MM.1S (cell line): ENCODE data around the gene TMTC2.

Experiments used
- DNase-seq: peaks from one replicate; pipeline ENCODE4 v3.0.0-alpha.2; 2015
- H2AFZ ChIP-seq: fragments of 300-600 bp; sonication (generic); 2 replicates; pipeline ENCODE4 v1.6.0; 2016; ENCODE audit warnings: antibody characterized with exemption, low read length
- H3F3A ChIP-seq: fragments of 300-600 bp; sonication (generic); 2 replicates; pipeline ENCODE4 v1.6.1; 2016; ENCODE audit warnings: mild to moderate bottlenecking, antibody characterized with exemption, low read length, moderate library complexity, mixed read lengths; ENCODE audit not compliant: insufficient read depth
- H3K27ac ChIP-seq: fragments of 300-600 bp; sonication (generic); 2 replicates; pipeline ENCODE4 v1.5.1; 2016; ENCODE audit warnings: mild to moderate bottlenecking, low read length
- H3K27me3 ChIP-seq: fragments of 300-600 bp; sonication (generic); replicated peaks from 2 replicates; pipeline ENCODE4 v1.6.0; 2016; ENCODE audit warnings: low read length; ENCODE audit not compliant: insufficient read depth
- H3K36me3 ChIP-seq: fragments of 300-600 bp; sonication (generic); replicated peaks from 2 replicates; pipeline ENCODE4 v1.6.1; 2016; ENCODE audit warnings: mild to moderate bottlenecking, low read length, mixed read lengths; ENCODE audit not compliant: insufficient read depth
- H3K4me1 ChIP-seq: fragments of 300-600 bp; sonication (generic); 2 replicates; pipeline ENCODE4 v1.6.1; 2016; ENCODE audit warnings: low read length, mixed read lengths
- H3K4me2 ChIP-seq: fragments of 300-600 bp; sonication (generic); 2 replicates; pipeline ENCODE4 v1.6.0; 2016; ENCODE audit warnings: low read depth, low read length
- H3K4me3 ChIP-seq: fragments of 300-600 bp; sonication (generic); 2 replicates; pipeline ENCODE4 v1.5.1; 2016; ENCODE audit warnings: low read length, mixed read lengths
- H3K79me2 ChIP-seq: fragments of 300-600 bp; sonication (generic); 2 replicates; pipeline ENCODE4 v1.6.1; 2016; ENCODE audit warnings: mixed run types, low read length, mixed read lengths
- H3K9ac ChIP-seq: fragments of 300-600 bp; sonication (generic); 2 replicates; pipeline ENCODE4 v1.6.1; 2016; ENCODE audit warnings: low read length, mixed read lengths
- H3K9me2 ChIP-seq: fragments of 300-600 bp; sonication (generic); replicated peaks from 2 replicates; pipeline ENCODE4 v1.6.1; 2016; ENCODE audit warnings: mild to moderate bottlenecking, low read length, mixed read lengths; ENCODE audit not compliant: insufficient read depth
- H3K9me3 ChIP-seq: fragments of 300-600 bp; sonication (generic); replicated peaks from 2 replicates; pipeline ENCODE4 v1.6.1; 2016; ENCODE audit warnings: mild to moderate bottlenecking, low read length, mixed read lengths; ENCODE audit not compliant: insufficient read depth
- H4K20me1 ChIP-seq: fragments of 300-600 bp; sonication (generic); 2 replicates; pipeline ENCODE4 v1.6.1; 2016; ENCODE audit warnings: mild to moderate bottlenecking, low read length, moderate library complexity, mixed read lengths; ENCODE audit not compliant: insufficient read depth
- EZH2 ChIP-seq: fragments of 300-600 bp; sonication (generic); optimal IDR thresholded peaks from 2 replicates; pipeline ENCODE3; 2017; ENCODE audit warnings: low read depth, mild to moderate bottlenecking, antibody characterized with exemption, low read length, mixed read lengths
- EZH2phosphoT487 ChIP-seq: fragments of 300-600 bp; sonication (generic); IDR thresholded peaks from 2 replicates; pipeline ENCODE4 v1.6.1; 2018; ENCODE audit warnings: antibody characterized with exemption, low read length
- TF ChIP-seq, protein P1 (sequence below): fragments of 300-600 bp; sonication (generic); IDR thresholded peaks from 2 replicates; pipeline ENCODE4 v1.5.1; 2016; ENCODE audit warnings: antibody characterized with exemption, low read length, mixed read lengths

The TMTC2 gene

DNA sequence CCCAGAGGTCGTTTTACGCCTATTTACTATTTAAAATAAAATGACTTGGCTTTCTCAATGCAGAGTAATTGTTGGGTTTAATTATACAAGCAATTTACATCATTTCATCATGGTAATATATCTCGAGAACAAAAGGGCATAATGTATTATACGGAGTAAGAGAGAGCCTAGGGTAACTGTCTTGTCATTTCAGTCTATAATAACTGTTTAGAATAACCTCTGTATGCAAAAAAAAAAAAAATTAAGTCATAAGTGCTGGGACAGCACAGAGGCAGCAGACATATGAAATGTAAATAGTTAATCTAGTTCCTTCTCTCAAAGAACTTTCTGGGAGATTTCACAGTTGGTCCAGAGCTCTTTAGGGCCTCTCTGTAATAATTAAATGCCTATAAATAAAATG is 284.9 kb downstream of the TMTC2 start:
- Histone ChIP-seq H3K36me3 (no peaks in the 10 kb centered on the region), H3K9ac (no peak overlapping the region), H3K9me2 (no peaks in the 10 kb centered on the region), H3F3A (no peaks in the 10 kb centered on the region), H3K79me2 (no peaks in the 10 kb centered on the region), H3K4me3 (no peak overlapping the region), H2AFZ (no peak overlapping the region), H3K4me1 (no peaks in the 10 kb centered on the region), H4K20me1 (no peaks in the 10 kb centered on the region), H3K4me2 (no peak overlapping the region), H3K27ac (no peak overlapping the region), H3K9me3 (no peaks in the 10 kb centered on the region), H3K27me3 (no peaks in the 10 kb centered on the region)
- DNase-seq = no peak
- no peak for TF ChIP-seq EZH2
- TF ChIP-seq, protein P1, sequence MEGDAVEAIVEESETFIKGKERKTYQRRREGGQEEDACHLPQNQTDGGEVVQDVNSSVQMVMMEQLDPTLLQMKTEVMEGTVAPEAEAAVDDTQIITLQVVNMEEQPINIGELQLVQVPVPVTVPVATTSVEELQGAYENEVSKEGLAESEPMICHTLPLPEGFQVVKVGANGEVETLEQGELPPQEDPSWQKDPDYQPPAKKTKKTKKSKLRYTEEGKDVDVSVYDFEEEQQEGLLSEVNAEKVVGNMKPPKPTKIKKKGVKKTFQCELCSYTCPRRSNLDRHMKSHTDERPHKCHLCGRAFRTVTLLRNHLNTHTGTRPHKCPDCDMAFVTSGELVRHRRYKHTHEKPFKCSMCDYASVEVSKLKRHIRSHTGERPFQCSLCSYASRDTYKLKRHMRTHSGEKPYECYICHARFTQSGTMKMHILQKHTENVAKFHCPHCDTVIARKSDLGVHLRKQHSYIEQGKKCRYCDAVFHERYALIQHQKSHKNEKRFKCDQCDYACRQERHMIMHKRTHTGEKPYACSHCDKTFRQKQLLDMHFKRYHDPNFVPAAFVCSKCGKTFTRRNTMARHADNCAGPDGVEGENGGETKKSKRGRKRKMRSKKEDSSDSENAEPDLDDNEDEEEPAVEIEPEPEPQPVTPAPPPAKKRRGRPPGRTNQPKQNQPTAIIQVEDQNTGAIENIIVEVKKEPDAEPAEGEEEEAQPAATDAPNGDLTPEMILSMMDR = no peak
- no peak for TF ChIP-seq EZH2phosphoT487

DNA sequence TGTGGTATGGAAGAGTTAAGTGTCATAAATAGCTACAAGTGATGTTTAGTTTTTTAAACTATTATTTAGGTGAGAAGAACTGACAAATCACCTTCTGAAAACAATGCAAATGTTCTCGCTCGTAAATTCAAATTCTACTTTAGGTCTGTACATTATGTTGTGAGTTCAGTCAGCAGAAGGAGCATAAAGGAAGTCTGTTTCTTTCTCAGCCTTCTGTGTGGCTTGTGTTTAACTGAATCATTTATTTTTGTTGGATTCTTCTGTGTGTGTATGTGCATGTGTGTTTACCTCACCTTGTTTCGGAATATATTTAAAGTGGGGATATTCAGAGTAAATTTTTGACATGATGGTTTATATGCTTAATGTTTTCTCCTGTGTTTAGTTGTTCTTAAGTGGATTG is 285.9 kb downstream of the TMTC2 start:
- no peak overlapping the region for H3K27ac ChIP-seq
- H2AFZ ChIP-seq = no peak overlapping the region
- H3K4me1 ChIP-seq = no peaks in the 10 kb centered on the region
- no peaks in the 10 kb centered on the region for H3K9me2 ChIP-seq
- no peaks in the 10 kb centered on the region for H3F3A ChIP-seq
- H3K9me3 ChIP-seq = no peaks in the 10 kb centered on the region
- DNase-seq = no peak
- no peaks in the 10 kb centered on the region for H4K20me1 ChIP-seq
- no peak overlapping the region for H3K9ac ChIP-seq
- H3K36me3 ChIP-seq = no peaks in the 10 kb centered on the region
- H3K27me3 ChIP-seq = no peaks in the 10 kb centered on the region
- no peak overlapping the region for H3K4me2 ChIP-seq
- H3K79me2 ChIP-seq = no peaks in the 10 kb centered on the region
- TF ChIP-seq EZH2 = no peak
- no peak for TF ChIP-seq EZH2phosphoT487
- TF ChIP-seq, protein P1 = no peak
- H3K4me3 ChIP-seq = no peak overlapping the region

DNA sequence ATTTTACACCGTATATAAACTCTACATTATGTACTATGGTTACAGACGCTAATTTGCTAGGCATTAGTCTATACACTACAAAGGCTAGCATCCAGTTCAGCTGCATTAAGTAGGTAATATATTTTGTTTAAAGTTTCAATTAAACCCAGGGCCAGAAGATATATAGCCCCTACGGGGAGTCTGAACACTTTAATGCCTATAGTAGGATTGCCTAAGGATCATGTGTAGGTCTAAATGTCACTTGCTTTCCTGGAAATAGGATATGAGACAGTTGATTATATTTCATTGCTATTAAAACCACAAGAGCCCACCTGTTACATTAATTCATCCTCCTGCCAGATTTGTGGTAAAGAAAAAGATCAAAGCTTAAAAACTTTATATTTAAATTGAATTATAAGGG is 286.9 kb downstream of the TMTC2 start:
- H3F3A ChIP-seq = no peaks in the 10 kb centered on the region
- no peaks in the 10 kb centered on the region for H3K9me2 ChIP-seq
- H3K9ac ChIP-seq = no peak overlapping the region
- no peaks in the 10 kb centered on the region for H3K4me1 ChIP-seq
- no peak overlapping the region for H3K4me2 ChIP-seq
- H3K27me3 ChIP-seq = no peaks in the 10 kb centered on the region
- no peaks in the 10 kb centered on the region for H4K20me1 ChIP-seq
- no peaks in the 10 kb centered on the region for H3K9me3 ChIP-seq
- DNase-seq = no peak
- no peak for TF ChIP-seq EZH2
- TF ChIP-seq, protein P1 = no peak
- no peak for TF ChIP-seq EZH2phosphoT487
- no peak overlapping the region for H3K27ac ChIP-seq
- H2AFZ ChIP-seq = no peak overlapping the region
- H3K79me2 ChIP-seq = no peaks in the 10 kb centered on the region
- no peak overlapping the region for H3K4me3 ChIP-seq
- no peaks in the 10 kb centered on the region for H3K36me3 ChIP-seq
